Skin of body (tissue), 2 donors: ENCODE results near the gene GRM5. TPM values are rescaled to one million over a fixed set of nuclear protein-coding genes. Genes with fewer than 3 reads are reported as not detected.
"Not testable (repeated sequence)": the region's sequence is repeated elsewhere in the genome, so short reads cannot be mapped to it uniquely, and the experiment has no call there.

Source experiments
- DNase-seq: peaks from one replicate; lab custom pipeline; 2025; lab: John Stamatoyannopoulos, UW
- total RNA-seq: library from RNA; depleted of rRNA; stranded (reverse); fragments of >200 nt; gene quantifications from one replicate; pipeline ENCODE4 v1.2.3, GENCODE V29; 2014

The GRM5 gene
- 0.20 TPM for total RNA-seq

GRCh38 chr11:89065651-89066201 lies at the start of gene GRM5:
GRM5 (minus strand) TSS chr11:89065982; CDS start chr11:89047872, 18,110 bp downstream.
- not testable (repeated sequence) for DNase-seq

GRCh38 chr11:89097956-89098355 lies 32.2 kb upstream of the GRM5 start:
- not testable (repeated sequence) for DNase-seq

- not testable (repeated sequence) for DNase-seq
Observed at GRCh38 chr11:89093806-89094205, 28.0 kb upstream of the GRM5 start.

GRCh38 chr11:89084951-89085350 lies 19.2 kb upstream of the GRM5 start:
- not testable (repeated sequence) for DNase-seq

GRCh38 chr11:89070911-89071310 lies 5.1 kb upstream of the GRM5 start:
- not testable (repeated sequence) for DNase-seq

GRCh38 chr11:89067264-89067663 lies 1.5 kb upstream of the GRM5 start:
- no peak for DNase-seq

- DNase-seq: no peak
Observed at GRCh38 chr11:89065066-89065465, 716 bp downstream of the GRM5 start.

GRCh38 chr11:89063481-89063951 lies 2.3 kb downstream of the GRM5 start:
- DNase-seq: not testable (repeated sequence)

- DNase-seq: not testable (repeated sequence)
Observed at GRCh38 chr11:89062771-89063298, 2.9 kb downstream of the GRM5 start.

GRCh38 chr11:89061839-89062238 lies 3.9 kb downstream of the GRM5 start:
- DNase-seq: not testable (repeated sequence)

GRCh38 chr11:89057406-89057805 lies 8.4 kb downstream of the GRM5 start:
- DNase-seq: not testable (repeated sequence)

GRCh38 chr11:89052220-89052619 lies 13.6 kb downstream of the GRM5 start:
- no peak for DNase-seq

- not testable (repeated sequence) for DNase-seq
Observed at GRCh38 chr11:89047159-89047558, 18.6 kb downstream of the GRM5 start.

- DNase-seq: not testable (repeated sequence)
Observed at GRCh38 chr11:89043861-89044588, 21.8 kb downstream of the GRM5 start.

- not testable (repeated sequence) for DNase-seq
Observed at GRCh38 chr11:89029671-89030070, 36.1 kb downstream of the GRM5 start.

- no peak for DNase-seq
Observed at GRCh38 chr11:89021339-89021738, 44.4 kb downstream of the GRM5 start.

GRCh38 chr11:89019827-89020547 lies 45.8 kb downstream of the GRM5 start:
- DNase-seq: not testable (repeated sequence)

- DNase-seq: no peak
Observed at GRCh38 chr11:89016214-89016613, 49.6 kb downstream of the GRM5 start.

GRCh38 chr11:89015614-89016013 lies 50.2 kb downstream of the GRM5 start:
- DNase-seq: no peak

GRCh38 chr11:89000852-89001251 lies 64.9 kb downstream of the GRM5 start:
- not testable (repeated sequence) for DNase-seq

- DNase-seq: no peak
Observed at GRCh38 chr11:88979641-88980040, 86.1 kb downstream of the GRM5 start.

- DNase-seq: not testable (repeated sequence)
Observed at GRCh38 chr11:88978992-88979391, 86.8 kb downstream of the GRM5 start.
